GM20431 (cell line): ENCODE results near the gene SRRM4.

Experiments
- in situ Hi-C: fragments of 300-500 bp; cut with MseI, MboI; formaldehyde crosslinking; loops from one replicate; pipeline ENCODE4 v1.15.0; 2020; ENCODE audit warnings: low sequenced_read_pairs; ENCODE audit not compliant: unreplicated experiment

The SRRM4 gene

DNA sequence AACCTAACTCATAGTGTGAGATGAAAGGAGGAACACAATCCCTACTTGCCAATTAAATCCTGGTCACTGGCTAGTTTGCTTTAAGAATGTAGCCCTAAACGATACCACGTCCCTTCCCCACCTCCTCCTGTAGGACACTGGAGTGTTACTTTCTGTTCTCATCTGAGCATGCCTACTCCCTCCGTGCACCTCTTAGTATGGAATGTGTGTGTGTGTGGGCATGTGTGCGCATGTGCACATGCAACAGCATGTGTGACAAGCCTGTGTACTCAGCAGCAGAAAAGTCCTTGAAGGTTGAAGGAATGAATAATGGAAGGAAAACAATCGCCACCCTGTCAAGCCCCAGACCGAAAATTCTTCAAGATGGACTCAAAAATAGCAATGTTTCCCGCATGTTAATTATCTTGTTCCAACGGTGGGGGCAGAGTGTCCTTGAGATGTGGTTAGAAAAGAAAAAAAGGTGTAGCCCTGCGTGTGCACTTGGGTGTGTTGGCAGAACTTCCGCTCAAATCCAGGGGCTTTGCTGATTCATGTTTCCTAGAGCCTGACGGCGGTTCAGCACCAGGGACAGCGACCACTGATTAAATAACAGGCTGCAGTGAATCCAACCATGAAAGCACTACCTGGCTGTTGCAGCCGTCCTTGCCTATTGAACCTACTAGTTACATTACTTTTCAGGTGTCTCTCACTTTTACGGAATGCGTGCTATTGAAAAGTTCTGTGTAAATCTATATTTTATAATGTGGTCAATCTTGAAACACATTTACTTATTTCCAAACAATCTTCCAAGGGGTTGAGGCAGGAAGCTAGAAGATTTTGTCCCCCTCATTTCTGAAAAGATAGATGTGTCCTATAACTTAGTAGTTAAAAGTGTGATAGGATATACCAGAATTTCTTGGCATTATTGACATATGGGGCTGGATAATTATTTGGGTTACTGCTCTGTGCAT is 79.8 kb downstream of the SRRM4 start:
- in situ Hi-C loops, result no loop called here

DNA sequence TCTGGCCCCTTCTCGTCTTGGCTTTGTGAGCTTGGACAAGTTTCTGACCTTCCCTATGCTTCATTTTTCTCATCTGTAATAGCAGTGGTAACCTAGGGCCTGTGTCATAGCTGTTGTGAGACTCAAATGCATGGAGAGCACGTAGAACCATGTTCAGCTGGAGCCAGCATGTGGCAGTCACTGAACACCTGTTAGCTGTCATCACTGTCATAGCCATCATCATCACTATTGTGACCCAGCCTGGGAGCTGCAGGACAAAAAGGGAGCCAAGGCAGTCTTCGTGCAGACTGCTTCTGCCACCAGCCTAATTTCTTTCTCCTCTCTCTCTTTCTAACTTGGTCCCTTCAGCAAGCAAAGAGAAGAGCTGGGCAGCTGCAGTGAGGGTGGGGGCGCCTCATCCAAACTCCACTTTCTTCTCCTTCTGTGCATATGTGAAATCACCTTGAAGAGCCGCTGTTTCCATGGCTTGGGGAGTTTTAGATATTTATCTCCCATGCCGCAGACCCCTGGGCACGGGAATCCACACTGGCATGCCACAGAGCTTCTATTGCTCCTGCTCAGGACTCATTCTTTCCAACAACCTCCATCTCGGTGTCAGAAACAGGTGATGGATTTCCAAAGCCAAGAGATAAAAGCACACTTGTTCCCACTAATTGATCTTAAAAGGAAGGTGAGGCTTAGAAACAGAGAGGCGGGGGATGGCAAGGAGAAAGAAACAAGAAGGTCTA is 87.0 kb downstream of the SRRM4 start:
- in situ Hi-C loops, result no loop called here

DNA sequence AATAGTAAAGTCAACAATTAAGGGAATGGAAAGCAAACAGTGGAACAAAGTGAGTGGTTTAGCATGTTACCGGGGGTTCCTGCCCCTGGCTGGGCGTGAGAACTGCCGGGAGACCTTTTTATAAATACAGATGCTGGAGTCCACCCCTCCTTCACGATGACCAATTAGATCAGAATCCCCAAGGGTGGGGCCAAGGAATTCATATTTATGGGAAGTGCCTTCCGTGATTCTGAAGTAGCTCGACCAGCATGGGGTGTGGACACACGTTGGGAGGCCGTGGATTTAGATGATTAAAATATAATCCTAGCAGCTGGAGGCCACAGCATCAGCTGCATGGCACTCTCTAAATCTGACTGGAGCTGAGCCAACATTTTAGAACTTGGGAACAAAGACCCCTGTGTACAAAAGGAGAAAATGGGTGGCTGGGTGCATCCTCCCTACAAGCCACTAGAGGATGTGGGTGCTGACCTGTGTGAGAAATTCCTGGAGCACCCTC is 87.9 kb downstream of the SRRM4 start:
- in situ Hi-C loops, result no loop called here

DNA sequence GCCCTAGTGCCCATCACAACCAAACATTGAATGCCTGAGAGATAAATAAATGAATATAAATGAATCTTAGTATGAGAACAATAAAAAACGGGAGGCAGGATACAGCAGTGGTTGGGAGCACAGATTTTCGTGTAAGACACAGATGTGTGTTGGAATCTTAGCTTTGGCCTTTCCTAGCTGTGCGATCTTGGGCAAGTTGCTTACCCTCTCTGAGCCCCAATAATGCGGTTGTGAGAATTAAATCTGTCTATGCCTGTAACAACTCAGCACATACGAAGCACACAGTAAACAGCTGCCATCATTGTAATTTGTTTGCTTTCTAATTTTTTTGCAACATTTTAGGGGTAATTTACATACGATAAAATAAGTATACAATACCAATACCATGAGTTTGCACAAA is 89.8 kb downstream of the SRRM4 start:
- in situ Hi-C loops, result no loop called here

DNA sequence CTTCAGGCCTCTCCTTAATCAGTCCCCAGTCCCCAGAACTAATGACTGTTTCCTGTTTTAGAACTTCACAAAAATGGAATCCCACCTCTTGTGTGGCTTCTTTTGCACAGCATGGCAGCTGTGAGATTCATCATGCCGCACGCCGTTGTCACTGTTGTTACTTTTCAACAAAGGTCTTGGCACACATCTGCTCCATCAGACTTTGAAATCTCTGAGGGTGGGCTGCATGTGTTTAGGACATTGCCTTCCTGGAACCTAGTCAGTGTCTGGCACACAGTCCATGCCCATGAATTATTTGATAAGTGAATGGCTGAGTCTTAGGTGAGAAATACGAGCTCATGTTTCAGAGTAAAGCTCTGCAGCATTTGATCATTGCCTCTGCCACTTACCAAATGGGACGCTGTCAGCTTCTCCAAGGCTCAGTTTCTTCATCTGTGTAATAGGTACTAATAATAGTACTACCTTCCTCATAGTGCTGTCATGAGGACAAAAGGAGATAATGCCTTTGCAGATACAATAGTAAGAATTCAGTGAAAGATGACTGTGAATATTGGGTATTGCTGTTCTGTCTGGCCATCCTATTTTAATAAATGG is 90.4 kb downstream of the SRRM4 start:
- in situ Hi-C loops, result no loop called here

DNA sequence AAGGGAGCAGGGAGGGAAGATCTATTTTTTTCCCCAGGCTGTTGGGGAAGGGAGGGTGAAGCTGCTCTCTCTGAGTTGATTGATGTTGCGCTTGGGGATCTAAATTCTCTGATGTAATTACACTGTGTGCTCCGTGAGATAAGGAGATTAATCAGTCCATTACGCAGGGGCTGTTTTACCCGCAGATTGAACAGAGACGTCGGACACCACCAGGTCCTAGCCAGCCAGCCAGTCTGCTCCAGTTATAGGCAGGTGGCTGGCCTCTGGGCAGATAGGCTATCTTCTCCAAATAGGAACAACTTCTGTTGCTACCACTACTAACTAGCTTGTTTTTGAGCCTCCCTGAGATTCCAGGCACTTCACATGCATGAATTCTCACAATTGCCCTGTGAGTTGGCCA is 91.1 kb downstream of the SRRM4 start:
- in situ Hi-C loops, result no loop called here

DNA sequence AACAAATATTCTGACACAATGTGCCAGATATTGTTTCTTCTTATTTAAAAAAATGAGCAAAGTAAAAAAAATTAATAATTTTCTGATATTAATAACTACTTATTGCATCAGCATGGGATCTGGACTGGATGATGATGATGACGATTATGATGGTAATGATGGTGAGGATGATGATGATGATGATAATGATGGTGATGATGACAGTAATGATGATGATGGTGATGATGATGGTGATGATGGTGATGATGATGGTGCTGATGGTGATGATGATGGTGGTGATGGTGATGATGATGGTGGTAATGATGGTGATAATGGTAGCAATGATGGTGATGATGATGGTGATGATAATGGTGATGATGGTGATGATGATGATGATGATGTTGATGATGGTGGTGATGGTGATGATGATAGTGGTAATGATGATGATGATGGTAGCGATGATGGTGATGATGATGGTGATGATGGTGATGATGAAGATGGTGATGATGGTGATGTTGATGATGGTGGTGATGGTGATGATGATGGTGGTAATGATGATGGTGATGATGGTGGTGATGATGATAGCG is 94.0 kb downstream of the SRRM4 start:
- in situ Hi-C loops, result no loop called here

DNA sequence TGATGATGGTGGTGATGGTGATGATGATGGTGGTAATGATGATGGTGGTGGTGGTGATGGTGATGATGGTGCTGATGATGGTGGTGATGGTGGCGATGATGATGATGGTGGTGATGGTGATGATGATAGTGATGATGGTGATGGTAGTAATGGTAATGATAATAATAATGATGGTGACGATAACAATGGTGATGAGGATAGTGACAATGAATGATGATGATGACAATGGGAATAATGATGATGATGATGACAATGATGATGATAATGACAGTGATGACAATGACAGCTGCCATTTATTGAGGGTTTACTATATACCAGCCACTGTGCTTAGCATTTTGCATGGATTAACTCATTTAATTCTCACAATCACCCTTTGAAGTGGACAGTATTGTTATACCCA is 94.6 kb downstream of the SRRM4 start:
- in situ Hi-C loops, result no loop called here

DNA sequence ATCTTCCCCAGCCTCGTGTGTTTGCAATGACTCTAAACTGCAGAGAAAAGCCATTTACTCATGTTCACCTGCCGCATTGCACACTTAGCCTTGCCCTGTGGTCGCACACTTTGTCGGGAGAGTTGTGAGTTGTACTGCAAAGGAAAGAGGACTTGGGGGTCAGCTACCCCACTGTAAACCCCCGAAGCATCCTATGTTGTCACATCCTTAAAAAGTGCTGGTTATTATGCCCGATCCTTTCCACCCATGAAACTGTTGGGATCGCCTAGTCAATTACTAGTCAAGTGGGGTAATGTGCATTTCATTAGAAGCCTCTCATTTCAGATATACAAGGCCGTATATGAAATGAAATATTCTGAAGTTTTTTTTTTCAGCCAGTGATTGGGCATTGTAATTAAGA is 98.2 kb downstream of the SRRM4 start:
- in situ Hi-C loops, result no loop called here

DNA sequence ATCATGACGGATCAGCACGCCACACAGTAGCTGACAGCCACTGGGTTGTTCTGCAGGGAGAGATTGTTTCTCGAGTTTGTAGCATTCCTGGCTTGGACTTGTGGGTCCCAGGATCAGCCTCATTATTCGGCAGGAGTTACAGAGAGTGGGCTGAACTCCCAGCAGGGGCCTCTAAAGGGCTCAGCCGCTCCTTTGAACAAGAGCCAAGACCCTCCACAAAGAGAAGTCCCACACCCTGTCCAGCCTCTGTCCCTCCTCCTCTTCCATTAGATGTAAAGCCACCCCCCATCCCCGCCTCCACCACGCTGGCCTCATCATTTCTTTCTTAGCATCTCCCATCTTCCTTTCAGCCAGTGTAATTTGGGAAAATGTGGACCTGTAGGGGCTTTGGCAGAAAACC is 100.7 kb downstream of the SRRM4 start:
- in situ Hi-C loops, result no loop called here

DNA sequence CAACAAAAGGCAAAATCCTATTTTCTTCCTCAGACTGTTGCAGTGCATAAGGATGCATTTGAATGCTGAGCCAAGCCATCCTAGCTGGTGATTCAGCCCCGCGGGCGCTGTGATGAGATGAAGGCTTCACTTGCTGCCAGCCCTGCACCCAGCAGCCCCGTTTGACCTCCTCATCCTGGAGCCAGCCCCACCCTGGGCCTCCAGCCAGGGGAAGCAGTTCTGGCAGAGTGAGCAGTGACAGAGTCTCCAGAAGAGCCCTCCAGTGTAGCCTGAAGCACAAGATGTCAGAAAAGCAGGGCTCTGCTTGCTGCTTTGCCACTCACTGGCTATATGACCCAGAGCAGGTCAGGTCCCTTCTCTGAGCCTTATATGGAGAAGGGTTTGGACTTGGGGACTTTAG is 101.2 kb downstream of the SRRM4 start:
- in situ Hi-C loops, result no loop called here

DNA sequence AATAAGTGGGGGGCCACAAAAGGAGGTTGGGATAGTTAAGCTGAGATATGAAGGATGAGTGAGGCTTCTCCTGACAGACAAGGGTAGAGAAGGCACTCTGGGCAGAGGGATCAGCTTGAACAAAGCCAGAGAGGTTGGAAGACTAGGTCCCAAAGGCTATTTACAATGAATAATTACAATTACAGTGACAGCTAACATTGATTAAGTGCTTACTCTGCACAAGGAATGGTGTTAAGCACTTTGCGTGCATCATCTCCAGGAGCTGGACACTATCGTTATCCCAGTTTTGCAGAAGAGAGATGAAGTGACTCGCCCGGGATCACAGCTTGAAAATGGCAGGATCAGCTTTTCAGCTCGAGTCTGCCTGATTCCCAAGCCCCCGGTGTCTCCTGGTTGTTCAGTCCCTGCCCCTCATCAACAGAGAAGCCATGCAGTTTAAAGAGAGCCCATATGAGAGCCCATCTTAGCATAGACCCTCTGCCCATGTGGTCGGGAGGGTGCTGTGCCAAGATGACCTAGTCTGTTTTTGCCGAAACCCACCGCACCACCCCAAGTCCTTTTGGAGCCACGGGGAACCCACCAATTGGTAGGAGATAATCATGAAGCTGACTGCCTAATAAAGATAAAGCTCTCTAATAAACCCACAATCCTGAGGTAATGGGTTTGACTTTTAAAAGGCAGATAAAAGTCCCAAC is 107.5 kb downstream of the SRRM4 start:
- in situ Hi-C loops, result no loop called here

DNA sequence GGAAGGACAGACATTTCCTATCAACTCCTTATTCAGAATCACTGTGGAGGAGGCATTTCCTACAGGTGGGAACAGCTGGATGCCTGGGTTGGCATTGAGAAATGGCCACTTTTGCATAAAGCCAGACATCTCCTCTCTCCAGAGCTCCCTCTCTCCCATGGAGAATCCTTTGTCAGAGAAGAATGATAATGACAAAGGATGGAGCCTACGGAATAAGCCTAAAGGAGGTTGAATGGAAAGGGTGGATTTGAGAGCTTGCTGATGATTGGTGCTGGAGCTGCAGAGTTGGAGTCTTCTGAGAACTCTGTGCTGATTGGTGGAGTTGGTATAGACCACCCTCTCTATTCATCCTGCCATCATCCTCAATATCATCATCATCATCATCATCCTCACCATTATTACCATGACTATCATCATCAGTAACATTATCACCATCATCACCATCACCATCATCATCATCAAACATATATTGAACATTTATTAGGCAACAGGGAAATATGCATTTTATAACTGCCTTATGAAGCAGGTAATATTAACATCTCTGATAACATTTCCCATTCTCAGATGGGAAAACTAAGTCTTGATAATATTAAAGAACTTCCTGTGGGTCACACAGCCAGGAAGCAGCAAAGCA is 108.2 kb downstream of the SRRM4 start:
- in situ Hi-C loops, result no loop called here

DNA sequence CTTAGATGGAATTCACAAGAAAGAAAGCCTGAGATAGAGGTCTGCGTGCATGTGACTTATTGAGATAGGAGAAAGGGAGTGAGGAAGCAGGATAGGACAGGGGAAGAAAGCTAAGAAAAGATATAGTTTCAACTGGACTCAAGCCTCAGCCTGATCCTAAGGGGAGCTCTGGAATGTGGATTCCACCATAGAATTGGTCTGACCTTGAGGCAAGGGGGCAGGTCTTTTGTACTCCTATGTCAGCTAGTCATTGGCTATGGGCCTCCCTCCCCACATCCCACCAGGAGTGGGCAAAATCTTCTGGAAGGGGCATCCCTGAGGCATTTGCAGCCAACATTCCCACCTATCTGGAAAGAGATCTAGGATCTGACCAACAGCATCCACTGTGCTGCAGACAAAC is 108.9 kb downstream of the SRRM4 start:
- in situ Hi-C loops, result no loop called here

DNA sequence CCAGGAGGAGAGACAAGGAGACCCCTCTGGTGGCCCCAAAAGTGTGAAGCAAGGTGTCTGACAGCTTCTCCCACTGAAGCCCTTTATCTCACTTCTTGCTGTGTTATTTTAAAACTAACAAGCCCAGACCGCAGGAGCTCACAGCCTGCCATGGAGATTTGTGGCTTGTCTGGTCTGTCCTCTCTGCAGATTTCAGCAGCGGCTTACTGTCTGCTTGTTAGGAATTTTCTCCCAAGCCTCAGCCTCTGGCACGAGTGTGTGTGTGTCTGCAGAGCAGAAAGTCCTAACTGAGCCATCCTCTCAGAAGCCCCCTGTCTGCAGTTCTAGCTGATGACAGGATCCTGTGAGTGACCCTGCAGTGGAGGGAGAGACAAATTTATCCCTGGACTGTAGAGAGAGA is 109.5 kb downstream of the SRRM4 start:
- in situ Hi-C loops, result no loop called here

DNA sequence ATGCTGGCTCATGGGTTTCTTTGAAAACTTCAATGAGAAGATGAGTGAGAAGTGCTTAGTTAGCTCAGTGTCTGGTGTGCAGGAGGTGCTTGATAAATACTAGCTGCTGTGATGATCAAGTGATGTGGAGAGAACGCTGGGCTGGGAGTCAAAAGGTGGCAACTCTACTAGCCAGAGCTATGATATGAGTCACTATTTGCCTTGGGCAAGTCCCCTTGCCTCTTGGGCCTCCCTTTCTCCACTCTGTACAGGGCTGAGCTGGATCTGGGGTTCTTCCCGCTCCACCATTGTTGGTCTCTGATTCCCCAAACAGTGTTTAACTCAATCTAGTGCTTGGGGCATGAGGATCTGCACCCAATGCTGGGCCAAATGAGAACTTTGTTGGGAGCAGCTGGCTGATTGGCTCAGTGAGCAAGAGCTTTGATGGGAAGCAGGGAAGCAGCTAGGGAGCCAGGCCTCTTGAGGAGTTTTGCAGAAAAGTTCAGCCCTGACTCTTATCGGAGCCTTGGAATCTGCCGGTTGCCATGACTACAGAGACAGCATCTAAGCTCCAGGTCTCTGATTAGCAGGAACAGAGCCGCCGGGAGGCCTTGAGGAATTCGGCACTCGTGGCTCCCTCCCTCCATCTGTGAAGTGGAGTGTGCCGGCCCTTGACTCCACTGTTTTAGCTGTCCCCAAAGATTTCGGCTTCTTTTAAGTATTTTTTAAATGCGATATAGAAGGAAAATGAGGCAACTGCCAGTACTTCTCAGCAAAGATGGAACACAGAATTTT is 115.3 kb downstream of the SRRM4 start:
- in situ Hi-C loops, result no loop called here

DNA sequence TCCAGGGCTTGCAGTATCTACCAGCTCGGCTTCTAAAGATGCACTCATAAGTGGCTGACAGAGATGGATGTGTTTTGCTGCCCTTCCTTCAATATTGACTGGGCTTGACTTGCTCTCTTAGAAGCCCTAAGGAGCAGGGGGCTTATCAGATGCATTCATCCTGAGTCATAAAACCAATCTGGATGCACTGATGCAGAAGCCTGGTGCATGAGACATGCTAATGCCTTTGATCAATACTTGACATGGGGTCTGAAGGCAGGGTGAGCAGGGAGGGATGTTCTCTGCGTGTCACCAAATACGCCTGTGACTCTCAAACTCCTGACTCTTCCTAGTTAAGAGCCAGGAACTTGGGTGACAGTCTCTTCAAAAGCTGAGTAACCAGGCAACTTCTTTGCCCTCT is 119.6 kb downstream of the SRRM4 start:
- in situ Hi-C loops, result loop anchor here (25.0 kb wide), 1 partner anchor 311 kb away; no protein-coding TSS in a partner anchor

DNA sequence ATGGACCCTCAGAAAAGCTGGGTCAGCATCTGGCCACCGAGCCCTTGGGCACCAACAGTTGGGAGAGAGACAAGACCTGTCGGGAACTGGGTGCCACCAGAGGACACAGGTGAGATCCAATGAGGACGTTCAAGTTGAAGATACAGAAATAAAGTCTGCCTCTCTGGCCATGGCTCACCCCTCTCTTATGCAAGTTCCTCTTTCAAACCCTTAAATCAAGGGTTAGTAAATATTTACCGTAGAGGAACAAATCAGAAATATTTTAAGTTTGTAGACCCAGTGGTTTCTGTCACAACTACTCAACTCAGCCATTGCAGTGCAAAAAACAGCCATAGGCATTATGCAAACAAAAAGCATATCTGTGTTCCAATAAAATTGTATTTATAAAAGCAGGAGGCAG is 120.9 kb downstream of the SRRM4 start:
- in situ Hi-C loops, result loop anchor here (25.0 kb wide), 1 partner anchor 310 kb away; no protein-coding TSS in a partner anchor

DNA sequence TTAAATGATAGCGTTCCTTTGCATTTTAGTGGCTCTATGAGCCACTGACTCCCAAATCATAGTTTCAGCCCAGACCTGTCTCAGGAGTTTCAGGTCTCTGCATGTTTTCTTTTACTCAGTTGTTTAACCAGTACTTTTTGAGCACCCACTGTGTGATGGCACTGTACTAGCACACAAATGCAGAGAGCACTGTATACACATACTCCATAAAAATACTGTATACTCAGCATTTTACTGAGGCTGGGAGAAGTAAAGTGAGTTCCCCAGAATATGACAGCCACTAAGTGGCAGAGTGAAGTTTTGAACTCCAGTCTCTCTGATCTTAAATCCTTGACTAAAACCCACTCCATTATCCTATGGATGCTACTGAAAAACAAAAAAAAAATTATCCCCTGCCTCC is 121.4 kb downstream of the SRRM4 start:
- in situ Hi-C loops, result loop anchor here (25.0 kb wide), 1 partner anchor 310 kb away; no protein-coding TSS in a partner anchor
